ENCODE results near the gene CLPTM1.

CLPTM1 gene

GRCh38 chr19:44943801-44944249 lies 11.4 kb upstream of the CLPTM1 start:
- Histone ChIP-seq H2AFZ (ENCODE audit: low read depth, low read length) (no peak overlapping the region), H3K4me2 (ENCODE audit: insufficient read depth, low read length) (no peak overlapping the region), H3K9me3 (ENCODE audit: insufficient read depth, low read length, severe bottlenecking) (no peaks in the 10 kb centered on the region), H4K20me1 (ENCODE audit: insufficient read depth, low read length) (no peaks in the 10 kb centered on the region), H3K36me3 (ENCODE audit: insufficient read depth, low read length) (no peaks in the 10 kb centered on the region), H3K79me2 (ENCODE audit: insufficient read depth, low read length) (no peaks in the 10 kb centered on the region), H3K4me1 (ENCODE audit: insufficient read depth, low read length) (no peaks in the 10 kb centered on the region), H3K27me3 (ENCODE audit: insufficient read depth, low read length, poor library complexity) (no peaks in the 10 kb centered on the region), H3K27ac (ENCODE audit: low read length) (no peak overlapping the region), H3K4me3 (ENCODE audit: low read depth in 1 of 2, low read length in 2 of 2) (no peak overlapping the region), H3K9ac (ENCODE audit: low read depth, low read length) (no peak overlapping the region)
- ATAC-seq (ENCODE audit: insufficient read depth, low read depth) (no peak), DNase-seq (no peak)
- TF ChIP-seq CTCF (IDR thresholded peaks at IDR 0.05; ENCODE audit: borderline replicate concordance, extremely low read depth, low read length, poor library complexity, severe bottlenecking) (no peak), EZH2 (IDR thresholded peaks at IDR 0.05; ENCODE audit: borderline replicate concordance, low read depth, low read length, severe bottlenecking) (no peak)

GRCh38 chr19:44947041-44947581 lies 8.1 kb upstream of the CLPTM1 start:
- no peaks in the 10 kb centered on the region for H3K36me3 ChIP-seq (ENCODE audit: insufficient read depth, low read length)
- no peak for DNase-seq

DNA sequence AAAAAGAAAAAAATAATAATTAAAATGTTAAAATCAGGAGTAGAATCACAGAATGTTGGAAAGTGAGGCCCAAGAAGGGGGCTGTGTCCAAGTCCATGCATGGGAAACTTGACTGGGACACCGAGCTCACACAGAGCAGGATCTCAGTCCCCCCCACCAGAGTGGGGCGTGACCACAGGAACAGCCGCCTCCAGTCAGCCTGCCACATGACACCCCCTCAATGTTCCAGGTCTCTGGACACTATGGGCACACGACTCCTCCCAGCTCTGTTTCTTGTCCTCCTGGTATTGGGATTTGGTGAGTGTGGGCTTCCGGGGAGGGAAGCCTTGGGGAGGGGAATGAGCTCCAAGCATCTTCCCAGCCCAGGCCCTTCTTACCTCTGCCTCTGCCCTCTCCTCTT lies 6.9 kb upstream of the CLPTM1 start:
- no peak overlapping the region for H3K4me2 ChIP-seq (ENCODE audit: insufficient read depth, low read length)
- H3K4me3 ChIP-seq (ENCODE audit: low read depth in 1 of 2, low read length in 2 of 2): no peak overlapping the region
- ATAC-seq (ENCODE audit: insufficient read depth, low read depth): no peak
- no peaks in the 10 kb centered on the region for H3K27me3 ChIP-seq (ENCODE audit: insufficient read depth, low read length, poor library complexity)
- no peak for DNase-seq
- no peak overlapping the region for H3K9ac ChIP-seq (ENCODE audit: low read depth, low read length)
- no peaks in the 10 kb centered on the region for H3K36me3 ChIP-seq (ENCODE audit: insufficient read depth, low read length)
- H3K9me3 ChIP-seq (ENCODE audit: insufficient read depth, low read length, severe bottlenecking): no peaks in the 10 kb centered on the region
- H3K27ac ChIP-seq (ENCODE audit: low read length): no peak overlapping the region
- H4K20me1 ChIP-seq (ENCODE audit: insufficient read depth, low read length): no peaks in the 10 kb centered on the region
- H3K4me1 ChIP-seq (ENCODE audit: insufficient read depth, low read length): no peaks in the 10 kb centered on the region; the same call in 1 of the 2 replicates
- H3K79me2 ChIP-seq (ENCODE audit: insufficient read depth, low read length): no peaks in the 10 kb centered on the region
- no peak overlapping the region for H2AFZ ChIP-seq (ENCODE audit: low read depth, low read length)
- no peak for TF ChIP-seq CTCF (IDR thresholded peaks at IDR 0.05; ENCODE audit: borderline replicate concordance, extremely low read depth, low read length, poor library complexity, severe bottlenecking)
- no peak for TF ChIP-seq EZH2 (IDR thresholded peaks at IDR 0.05; ENCODE audit: borderline replicate concordance, low read depth, low read length, severe bottlenecking)

More at GRCh38 chr19:44947041-44947581, 8.1 kb upstream of the CLPTM1 start:
- no peak overlapping the region for H3K9ac ChIP-seq (ENCODE audit: low read depth, low read length)
- H3K4me2 ChIP-seq (ENCODE audit: insufficient read depth, low read length): no peak overlapping the region
- H3K27ac ChIP-seq (ENCODE audit: low read length): no peak overlapping the region
- H3K9me3 ChIP-seq (ENCODE audit: insufficient read depth, low read length, severe bottlenecking): no peaks in the 10 kb centered on the region
- H3K4me1 ChIP-seq (ENCODE audit: insufficient read depth, low read length): no peaks in the 10 kb centered on the region
- ATAC-seq (ENCODE audit: insufficient read depth, low read depth): no peak
- H3K4me3 ChIP-seq (ENCODE audit: low read depth in 1 of 2, low read length in 2 of 2): no peak overlapping the region
- TF ChIP-seq EZH2 (IDR thresholded peaks at IDR 0.05; ENCODE audit: borderline replicate concordance, low read depth, low read length, severe bottlenecking) (no peak), CTCF (IDR thresholded peaks at IDR 0.05; ENCODE audit: borderline replicate concordance, extremely low read depth, low read length, poor library complexity, severe bottlenecking) (no peak)
- H3K27me3 ChIP-seq (ENCODE audit: insufficient read depth, low read length, poor library complexity): no peaks in the 10 kb centered on the region
- no peak overlapping the region for H2AFZ ChIP-seq (ENCODE audit: low read depth, low read length)
- no peaks in the 10 kb centered on the region for H4K20me1 ChIP-seq (ENCODE audit: insufficient read depth, low read length)
- no peaks in the 10 kb centered on the region for H3K79me2 ChIP-seq (ENCODE audit: insufficient read depth, low read length)

Data from DND-41 (cell line).